Measurements from ENCODE around the gene AKR1C3.
"Not testable (repeated sequence)": the region's sequence is repeated elsewhere in the genome, so short reads cannot be mapped to it uniquely, and the experiment has no call there.

AKR1C3 gene

DNA sequence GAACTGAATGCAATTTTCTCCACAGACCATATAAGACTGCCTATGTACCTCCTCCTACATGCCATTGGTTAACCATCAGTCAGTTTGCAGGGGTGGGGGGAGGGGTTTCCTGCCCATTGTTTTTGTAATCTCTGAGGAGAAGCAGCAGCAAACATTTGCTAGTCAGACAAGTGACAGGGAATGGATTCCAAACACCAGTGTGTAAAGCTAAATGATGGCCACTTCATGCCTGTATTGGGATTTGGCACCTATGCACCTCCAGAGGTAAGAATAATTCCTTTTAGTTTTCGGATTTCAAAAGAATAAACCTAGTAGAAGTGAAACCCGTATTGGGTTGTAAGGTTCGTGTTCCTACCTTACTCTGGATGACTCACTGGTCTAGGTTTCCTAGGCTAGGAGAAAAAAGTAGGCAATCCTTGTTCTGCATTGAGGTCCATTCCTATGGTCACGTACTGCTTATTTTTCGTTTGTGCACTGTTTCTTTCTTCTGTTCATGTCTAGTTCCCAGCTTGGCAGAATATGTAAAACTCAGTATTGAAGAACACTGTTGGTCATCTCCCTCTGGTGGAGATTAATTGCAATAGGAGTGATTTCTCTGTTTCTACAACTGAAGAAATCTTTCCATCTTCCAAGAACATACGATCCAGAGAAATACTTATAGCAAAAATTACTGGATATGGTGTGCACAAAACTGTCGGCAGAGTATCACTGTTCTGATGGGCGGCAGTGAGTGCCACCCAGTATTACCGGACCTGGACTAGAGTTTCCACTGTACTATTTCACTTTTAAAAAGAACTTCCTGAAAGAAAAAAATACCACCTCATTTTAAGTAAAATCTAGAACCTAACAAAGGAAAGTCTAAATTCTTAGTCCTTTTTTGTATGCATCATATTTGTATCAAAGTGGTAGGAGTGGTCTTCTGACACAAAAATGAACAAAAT, at the start of gene AKR1C3:
TSS of gene AKR1C3 (plus strand) at position 150 of the 941 bp plus-strand sequence. CDS start at position 181, 31 bp downstream.
- peak; percentile 13 to 39 for DNase-seq

DNA sequence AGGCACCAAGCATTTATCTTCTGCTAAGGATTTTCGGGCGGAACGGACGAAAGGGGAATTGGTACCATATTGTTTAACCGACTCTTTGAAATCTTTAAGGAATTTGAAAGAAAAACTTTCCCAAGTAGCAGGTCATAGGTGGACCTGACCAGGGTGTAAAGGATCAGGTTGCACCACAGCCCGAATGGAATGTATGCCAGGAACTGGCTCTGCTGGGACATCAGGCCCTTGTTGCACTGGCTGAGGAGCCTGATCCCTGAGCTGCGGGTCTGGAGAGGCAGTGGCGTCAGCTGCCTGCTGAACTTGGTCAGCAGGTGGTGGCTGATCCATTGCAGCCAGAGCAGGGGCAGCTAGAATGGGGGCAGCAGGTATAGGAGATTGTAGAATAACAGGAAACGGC, 49.1 kb upstream of the AKR1C3 start:
- no peak for DNase-seq

GRCh38 chr10:5046410-5046809, 47.8 kb upstream of the AKR1C3 start:
- no peak for DNase-seq

GRCh38 chr10:5047055-5047454, 47.2 kb upstream of the AKR1C3 start:
- not testable (repeated sequence) for DNase-seq

- DNase-seq = no peak
Measured at GRCh38 chr10:5047912-5048628, 46.1 kb upstream of the AKR1C3 start.

GRCh38 chr10:5052951-5053500, 41.2 kb upstream of the AKR1C3 start:
- not testable (repeated sequence) for DNase-seq

DNA sequence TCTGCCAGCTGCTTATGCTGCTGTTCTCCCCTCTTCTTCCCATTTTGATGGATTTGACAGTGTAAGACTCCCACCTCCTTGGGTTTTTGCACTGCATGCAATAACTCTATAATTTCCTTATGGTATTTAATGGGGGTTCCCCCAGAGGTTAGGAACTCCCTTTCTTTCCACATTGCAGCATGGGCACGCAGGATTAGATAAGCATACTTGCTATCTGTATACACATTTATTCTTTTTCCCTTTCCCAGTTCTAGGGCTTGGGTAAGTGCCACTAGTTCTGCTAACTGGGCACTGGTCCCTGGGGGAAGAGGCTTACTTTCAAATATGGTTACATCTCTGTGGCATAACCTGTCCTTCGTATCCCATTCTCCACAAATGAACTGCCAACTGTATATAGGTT, 39.4 kb upstream of the AKR1C3 start:
- not testable (repeated sequence) for DNase-seq

DNA sequence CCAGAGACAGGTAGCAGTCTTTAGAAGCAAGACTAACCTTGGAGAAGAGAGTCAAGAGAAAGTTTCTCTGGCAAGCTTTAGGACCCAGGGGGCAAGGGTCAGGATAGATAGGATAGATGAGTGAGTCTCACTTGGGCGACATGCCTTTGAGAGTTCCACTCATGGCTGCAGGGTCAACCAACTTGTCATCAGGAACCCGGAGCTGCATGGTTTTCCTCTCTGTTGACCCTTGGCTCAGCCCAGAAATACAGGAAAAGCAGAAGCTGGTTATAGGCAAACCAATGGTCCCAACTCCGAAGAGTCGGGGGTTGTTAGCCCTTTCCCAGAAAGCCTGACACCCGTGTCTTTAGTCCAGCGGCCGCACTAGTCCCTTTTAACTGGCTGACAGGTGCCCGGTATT, 34.9 kb upstream of the AKR1C3 start:
- DNase-seq = not testable (repeated sequence)

DNA sequence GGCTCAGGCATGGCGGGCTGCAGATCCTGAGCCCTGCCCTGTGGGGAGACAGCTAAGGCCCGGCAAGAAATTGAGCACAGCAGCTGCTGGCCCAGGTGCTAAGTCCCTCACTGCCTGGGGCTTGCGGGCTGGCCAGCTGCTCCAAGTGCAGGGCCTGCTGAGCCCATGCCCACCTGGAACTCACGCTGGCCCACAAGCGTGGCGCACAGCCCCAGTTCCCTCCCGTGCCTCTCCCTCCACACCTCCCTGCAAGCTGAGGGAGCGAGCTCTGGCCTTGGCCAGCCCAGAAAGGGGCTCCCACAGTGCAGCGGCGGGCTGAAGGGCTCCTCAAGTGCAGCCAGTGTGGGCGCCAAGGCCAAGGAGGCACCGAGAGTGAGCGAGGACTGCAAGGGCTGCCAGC, 33.4 kb upstream of the AKR1C3 start:
- not testable (repeated sequence) for DNase-seq

GRCh38 chr10:5064656-5065055, 29.6 kb upstream of the AKR1C3 start:
- no peak for DNase-seq

DNA sequence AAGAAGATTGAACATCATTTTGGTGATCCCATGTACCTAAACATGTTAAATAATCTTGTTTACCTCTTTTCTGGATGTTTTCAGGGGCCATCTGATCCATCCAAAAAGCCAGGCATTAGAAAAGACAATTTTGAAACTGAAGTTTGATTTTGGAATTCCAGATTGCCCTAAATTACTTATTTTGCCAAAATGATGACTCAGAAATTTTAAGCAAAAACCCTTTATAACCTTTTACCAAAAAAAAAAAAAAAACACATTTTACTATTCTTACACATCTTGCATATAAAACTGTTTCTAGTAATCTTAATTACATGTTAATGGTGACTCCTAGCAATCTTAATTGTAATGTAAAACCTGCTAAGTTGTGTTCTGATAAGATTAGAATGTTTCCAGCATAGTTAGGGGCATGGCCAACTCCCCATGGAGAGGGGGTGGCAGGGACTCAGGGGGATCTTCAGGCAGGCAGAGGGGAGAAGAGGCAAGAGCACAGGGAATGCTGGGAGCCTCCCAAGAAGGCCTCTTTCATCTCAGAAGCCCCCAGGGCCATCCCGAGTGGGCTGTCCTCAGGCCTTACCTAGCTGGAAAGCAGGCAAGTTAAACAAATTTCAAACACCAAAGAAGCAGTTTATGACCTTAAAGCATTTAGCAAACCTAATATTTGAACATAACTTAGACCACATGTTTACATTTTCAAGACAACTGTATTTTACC, 25.8 kb upstream of the AKR1C3 start:
- DNase-seq = no peak

DNA sequence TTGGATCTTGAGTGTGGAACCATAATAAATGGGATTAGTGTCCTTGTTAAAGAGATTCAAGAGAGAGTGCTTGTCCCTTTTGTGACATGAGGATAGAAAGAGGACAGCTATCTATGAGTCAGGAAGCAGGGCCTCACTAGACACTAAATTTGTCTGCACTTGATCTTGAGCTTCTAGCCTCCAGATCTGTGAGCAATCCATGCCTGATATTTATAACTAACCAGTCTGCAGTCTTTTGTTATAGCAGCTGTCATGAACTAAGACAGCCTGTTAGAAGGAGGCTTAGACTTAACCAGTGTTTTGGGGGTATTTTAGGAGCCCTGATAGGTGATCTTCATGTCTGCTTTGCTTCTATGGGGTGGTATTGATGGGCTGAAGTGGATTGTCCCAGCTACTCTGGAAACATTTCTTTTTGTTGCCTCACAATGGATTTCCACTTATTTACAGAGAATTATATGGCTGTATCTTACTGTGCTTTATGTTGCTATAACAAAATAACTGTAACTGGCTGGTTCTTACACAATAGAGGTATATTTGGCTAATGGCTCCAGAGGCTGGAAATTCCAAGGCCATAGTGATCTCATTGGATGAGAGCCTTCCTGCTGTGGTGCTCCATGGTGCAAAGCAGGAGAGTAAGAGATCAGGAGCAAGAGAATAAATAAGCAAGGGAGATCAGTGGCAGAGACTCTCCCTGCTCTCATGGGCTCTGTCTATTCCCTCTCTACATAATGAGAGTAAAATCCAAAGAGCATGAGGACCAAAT, 23.4 kb upstream of the AKR1C3 start:
- DNase-seq = no peak

GRCh38 chr10:5071411-5072198, 22.6 kb upstream of the AKR1C3 start:
- DNase-seq = no peak

DNA sequence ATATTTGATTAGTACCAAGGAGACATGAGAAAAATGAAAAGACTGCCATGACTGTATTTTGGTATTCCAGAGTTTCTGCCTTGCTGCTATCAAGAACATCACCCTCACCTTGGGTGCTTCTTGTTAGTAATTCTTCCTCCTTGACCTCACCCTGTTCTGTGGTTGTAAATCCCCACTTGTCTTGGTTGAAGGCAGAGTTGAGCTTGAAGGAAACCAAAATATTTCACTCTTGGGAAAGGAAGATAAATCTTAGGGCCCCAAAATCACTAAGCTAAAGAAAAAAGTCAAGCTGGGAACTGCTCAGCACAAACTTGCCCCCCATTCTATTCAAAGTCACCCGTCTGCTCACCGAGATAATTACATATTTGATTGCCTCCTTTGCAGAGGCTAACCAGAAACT, 20.6 kb upstream of the AKR1C3 start:
- no peak for DNase-seq

GRCh38 chr10:5076615-5077014, 17.6 kb upstream of the AKR1C3 start:
- no peak for DNase-seq

- DNase-seq = no peak
Measured at GRCh38 chr10:5078547-5079180, 15.6 kb upstream of the AKR1C3 start.

- no peak for DNase-seq
Measured at GRCh38 chr10:5079306-5079830, 14.8 kb upstream of the AKR1C3 start.

DNA sequence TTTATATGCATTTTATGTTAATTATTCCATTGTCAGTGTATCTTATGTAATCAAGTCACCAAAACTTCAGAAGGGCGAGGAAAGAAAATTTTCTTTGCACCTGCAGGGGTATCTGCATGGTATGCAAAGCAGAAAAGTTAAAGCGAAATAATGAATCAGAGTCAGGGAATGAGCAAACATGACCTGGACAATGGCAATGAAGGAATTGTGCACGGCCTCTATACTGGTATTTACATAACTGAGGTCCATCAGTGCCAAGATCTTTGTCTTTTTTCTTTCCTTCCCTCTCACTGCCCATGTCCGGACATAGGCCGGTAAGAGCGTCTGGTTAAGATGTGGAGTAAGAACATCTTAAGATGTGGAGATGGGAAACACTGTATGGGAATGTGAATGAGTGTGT, 14.4 kb upstream of the AKR1C3 start:
- DNase-seq = no peak

- DNase-seq = no peak
Measured at GRCh38 chr10:5081091-5081490, 13.1 kb upstream of the AKR1C3 start.

- no peak for DNase-seq
Measured at GRCh38 chr10:5088703-5089261, 5.4 kb upstream of the AKR1C3 start.

All from CD4-positive, alpha-beta T cell treated with Interleukin-4 for 1 hour (primary cell).